Measurements from ENCODE around the gene BLOC1S5.
A peak's percentile ranks its signal among the peaks of the same experiment; 100 is the strongest.

The BLOC1S5 gene

GRCh38 chr6:8080362-8081151, 16.4 kb upstream of the BLOC1S5 start:
- Histone ChIP-seq H3K4me1 (ENCODE audit: control insufficient read depth, insufficient read depth, low read length, unreplicated experiment) (peaks cover 53% of the 10 kb centered on the region), H3K27me3 (ENCODE audit: insufficient read depth, low read length) (no peaks in the 10 kb centered on the region), H3K4me3 (ENCODE audit: low read depth, low read length) (peak overlapping the region; percentile 9; the same call in 1 of the 2 replicates), H3K27ac (ENCODE audit: low read depth, low read length) (peak overlapping the region; percentile 98), H3K79me2 (ENCODE audit: control insufficient read depth, insufficient read depth, low read length, unreplicated experiment) (peaks cover 9% of the 10 kb centered on the region), H2AFZ (ENCODE audit: low read length, unreplicated experiment) (no peak overlapping the region), H3K36me3 (ENCODE audit: insufficient read depth, low read length) (peaks cover 5% of the 10 kb centered on the region; the same call in 1 of the 2 replicates)

DNA sequence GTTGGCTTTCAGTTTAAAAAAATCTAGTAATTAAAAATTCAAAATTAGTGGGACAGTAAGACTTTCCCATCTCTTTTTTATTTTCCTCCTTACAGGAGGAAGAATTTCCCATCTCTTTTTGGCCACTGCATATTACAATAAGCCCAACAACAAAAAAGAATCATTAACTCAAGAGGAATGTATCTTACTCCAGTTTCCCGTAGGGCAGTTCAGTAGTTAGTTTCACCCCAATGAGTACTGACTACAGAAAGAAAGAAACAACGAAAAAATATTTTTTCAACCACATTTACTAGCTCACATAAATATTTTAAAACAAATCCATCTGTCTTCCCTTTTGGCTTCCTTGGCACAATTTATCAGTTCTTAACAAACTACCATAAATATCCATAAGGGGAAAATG, 14.9 kb upstream of the BLOC1S5 start:
- H3K36me3 ChIP-seq (ENCODE audit: insufficient read depth, low read length): peaks cover 5% of the 10 kb centered on the region; the same call in 1 of the 2 replicates
- peak overlapping the region; percentile 98 for H3K27ac ChIP-seq (ENCODE audit: low read depth, low read length)
- peaks cover 41% of the 10 kb centered on the region for H3K4me1 ChIP-seq (ENCODE audit: control insufficient read depth, insufficient read depth, low read length, unreplicated experiment)
- H3K27me3 ChIP-seq (ENCODE audit: insufficient read depth, low read length): no peaks in the 10 kb centered on the region
- H3K79me2 ChIP-seq (ENCODE audit: control insufficient read depth, insufficient read depth, low read length, unreplicated experiment): peaks cover 7% of the 10 kb centered on the region
- no peak overlapping the region for H2AFZ ChIP-seq (ENCODE audit: low read length, unreplicated experiment)
- no peak overlapping the region for H3K4me3 ChIP-seq (ENCODE audit: low read depth, low read length)

- peaks cover 6% of the 10 kb centered on the region for H3K79me2 ChIP-seq (ENCODE audit: control insufficient read depth, insufficient read depth, low read length, unreplicated experiment)
- H3K36me3 ChIP-seq (ENCODE audit: insufficient read depth, low read length): peaks cover 5% of the 10 kb centered on the region; the same call in 1 of the 2 replicates
- no peak overlapping the region for H2AFZ ChIP-seq (ENCODE audit: low read length, unreplicated experiment)
- no peak overlapping the region for H3K4me3 ChIP-seq (ENCODE audit: low read depth, low read length)
- H3K27me3 ChIP-seq (ENCODE audit: insufficient read depth, low read length): no peaks in the 10 kb centered on the region
- H3K4me1 ChIP-seq (ENCODE audit: control insufficient read depth, insufficient read depth, low read length, unreplicated experiment): peaks cover 31% of the 10 kb centered on the region
- H3K27ac ChIP-seq (ENCODE audit: low read depth, low read length): no peak overlapping the region
Measured at GRCh38 chr6:8077991-8078390, 13.8 kb upstream of the BLOC1S5 start.

DNA sequence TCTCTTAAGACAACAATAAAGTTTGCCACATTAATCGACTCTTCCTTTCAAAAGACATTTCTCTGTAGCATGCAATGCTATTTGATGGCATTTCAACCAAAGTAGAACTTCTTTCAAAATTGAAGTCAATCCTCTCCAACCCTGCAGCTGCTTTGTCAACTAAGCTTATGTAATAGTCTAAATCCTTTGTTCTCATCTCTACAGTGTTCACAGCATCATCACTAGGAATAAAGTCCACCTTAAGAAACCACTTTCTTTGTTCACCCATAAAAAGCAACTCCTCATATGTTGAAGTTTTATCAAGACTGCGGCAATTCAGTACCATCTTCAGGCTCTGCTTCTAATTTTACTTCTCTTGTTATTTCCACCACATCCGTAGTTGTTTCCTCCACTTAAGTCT, 11.5 kb upstream of the BLOC1S5 start:
- H3K79me2 ChIP-seq (ENCODE audit: control insufficient read depth, insufficient read depth, low read length, unreplicated experiment): no peaks in the 10 kb centered on the region
- H3K36me3 ChIP-seq (ENCODE audit: insufficient read depth, low read length): peaks cover 5% of the 10 kb centered on the region; the same call in 1 of the 2 replicates
- H3K4me1 ChIP-seq (ENCODE audit: control insufficient read depth, insufficient read depth, low read length, unreplicated experiment): peaks cover 12% of the 10 kb centered on the region
- no peaks in the 10 kb centered on the region for H3K27me3 ChIP-seq (ENCODE audit: insufficient read depth, low read length)
- H3K27ac ChIP-seq (ENCODE audit: low read depth, low read length): no peak overlapping the region
- H2AFZ ChIP-seq (ENCODE audit: low read length, unreplicated experiment): no peak overlapping the region
- no peak overlapping the region for H3K4me3 ChIP-seq (ENCODE audit: low read depth, low read length)

DNA sequence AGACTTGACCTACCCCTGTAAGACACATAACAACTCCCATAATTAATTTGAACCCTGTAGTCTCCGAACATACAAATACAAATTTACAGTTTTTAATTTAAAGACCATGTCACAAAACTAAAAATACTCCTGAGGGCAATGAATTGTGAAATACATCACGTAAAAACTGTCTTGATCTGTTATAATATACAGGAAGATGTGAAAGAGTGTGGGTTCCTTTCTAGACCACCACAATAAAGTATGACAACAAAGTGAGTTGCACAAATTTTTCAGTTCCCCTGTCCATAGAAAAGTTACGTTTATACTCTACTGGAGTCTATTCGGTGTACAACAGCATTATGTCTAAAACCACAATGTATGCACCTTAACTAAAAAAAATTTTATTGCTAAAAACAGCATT, 11.0 kb upstream of the BLOC1S5 start:
- Histone ChIP-seq H3K4me3 (ENCODE audit: low read depth, low read length) (no peak overlapping the region), H3K27me3 (ENCODE audit: insufficient read depth, low read length) (no peaks in the 10 kb centered on the region), H3K36me3 (ENCODE audit: insufficient read depth, low read length) (peaks cover 5% of the 10 kb centered on the region; the same call in 1 of the 2 replicates), H2AFZ (ENCODE audit: low read length, unreplicated experiment) (no peak overlapping the region), H3K79me2 (ENCODE audit: control insufficient read depth, insufficient read depth, low read length, unreplicated experiment) (no peaks in the 10 kb centered on the region), H3K27ac (ENCODE audit: low read depth, low read length) (no peak overlapping the region), H3K4me1 (ENCODE audit: control insufficient read depth, insufficient read depth, low read length, unreplicated experiment) (peaks cover 9% of the 10 kb centered on the region)

DNA sequence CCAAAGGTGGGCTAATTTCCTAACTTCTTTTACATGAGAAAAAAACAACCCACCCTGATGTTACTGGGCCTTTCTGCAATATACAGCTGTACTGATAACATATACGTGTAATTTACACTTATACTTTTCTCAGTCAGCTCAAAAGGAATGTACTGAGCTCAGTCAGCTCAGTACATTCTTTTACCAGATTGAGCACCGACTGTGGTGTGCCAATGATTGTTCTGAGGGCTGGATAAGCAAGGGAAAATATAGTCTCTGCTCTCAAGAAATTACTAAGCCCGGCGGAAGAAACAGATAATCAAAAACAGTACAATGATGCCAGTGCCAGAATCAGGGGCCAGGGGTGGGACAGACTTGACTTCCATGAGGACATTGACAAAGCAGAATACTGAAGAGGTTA, 10.0 kb upstream of the BLOC1S5 start:
- no peak overlapping the region for H3K4me3 ChIP-seq (ENCODE audit: low read depth, low read length)
- H3K36me3 ChIP-seq (ENCODE audit: insufficient read depth, low read length): peaks cover 5% of the 10 kb centered on the region; the same call in 1 of the 2 replicates
- H3K27ac ChIP-seq (ENCODE audit: low read depth, low read length): no peak overlapping the region
- H2AFZ ChIP-seq (ENCODE audit: low read length, unreplicated experiment): no peak overlapping the region
- H3K27me3 ChIP-seq (ENCODE audit: insufficient read depth, low read length): no peaks in the 10 kb centered on the region
- no peaks in the 10 kb centered on the region for H3K79me2 ChIP-seq (ENCODE audit: control insufficient read depth, insufficient read depth, low read length, unreplicated experiment)
- H3K4me1 ChIP-seq (ENCODE audit: control insufficient read depth, insufficient read depth, low read length, unreplicated experiment): no peaks in the 10 kb centered on the region

- Histone ChIP-seq H3K27ac (ENCODE audit: low read depth, low read length) (no peak overlapping the region), H2AFZ (ENCODE audit: low read length, unreplicated experiment) (no peak overlapping the region), H3K4me1 (ENCODE audit: control insufficient read depth, insufficient read depth, low read length, unreplicated experiment) (no peaks in the 10 kb centered on the region)
Measured at GRCh38 chr6:8073758-8074157, 9.6 kb upstream of the BLOC1S5 start.

GRCh38 chr6:8070718-8071117, 6.5 kb upstream of the BLOC1S5 start:
- H3K4me3 ChIP-seq (ENCODE audit: low read depth, low read length): no peak overlapping the region
- no peaks in the 10 kb centered on the region for H3K79me2 ChIP-seq (ENCODE audit: control insufficient read depth, insufficient read depth, low read length, unreplicated experiment)
- H3K4me1 ChIP-seq (ENCODE audit: control insufficient read depth, insufficient read depth, low read length, unreplicated experiment): no peaks in the 10 kb centered on the region
- H3K27me3 ChIP-seq (ENCODE audit: insufficient read depth, low read length): no peaks in the 10 kb centered on the region
- H3K36me3 ChIP-seq (ENCODE audit: insufficient read depth, low read length): no peaks in the 10 kb centered on the region
- H3K27ac ChIP-seq (ENCODE audit: low read depth, low read length): no peak overlapping the region
- H2AFZ ChIP-seq (ENCODE audit: low read length, unreplicated experiment): no peak overlapping the region

More at GRCh38 chr6:8073758-8074157, 9.6 kb upstream of the BLOC1S5 start:
- Histone ChIP-seq H3K79me2 (ENCODE audit: control insufficient read depth, insufficient read depth, low read length, unreplicated experiment) (no peaks in the 10 kb centered on the region), H3K27me3 (ENCODE audit: insufficient read depth, low read length) (no peaks in the 10 kb centered on the region), H3K4me3 (ENCODE audit: low read depth, low read length) (no peak overlapping the region), H3K36me3 (ENCODE audit: insufficient read depth, low read length) (peaks cover 5% of the 10 kb centered on the region; the same call in 1 of the 2 replicates)

- Histone ChIP-seq H3K27me3 (ENCODE audit: insufficient read depth, low read length) (no peaks in the 10 kb centered on the region), H3K4me3 (ENCODE audit: low read depth, low read length) (no peak overlapping the region), H2AFZ (ENCODE audit: low read length, unreplicated experiment) (no peak overlapping the region), H3K36me3 (ENCODE audit: insufficient read depth, low read length) (no peaks in the 10 kb centered on the region), H3K27ac (ENCODE audit: low read depth, low read length) (no peak overlapping the region), H3K79me2 (ENCODE audit: control insufficient read depth, insufficient read depth, low read length, unreplicated experiment) (no peaks in the 10 kb centered on the region), H3K4me1 (ENCODE audit: control insufficient read depth, insufficient read depth, low read length, unreplicated experiment) (peaks cover 3% of the 10 kb centered on the region)
Measured at GRCh38 chr6:8069631-8070284, 5.6 kb upstream of the BLOC1S5 start.

GRCh38 chr6:8069151-8069550, 5.0 kb upstream of the BLOC1S5 start:
- Histone ChIP-seq H3K4me3 (ENCODE audit: low read depth, low read length) (no peak overlapping the region), H3K27ac (ENCODE audit: low read depth, low read length) (no peak overlapping the region), H2AFZ (ENCODE audit: low read length, unreplicated experiment) (no peak overlapping the region), H3K27me3 (ENCODE audit: insufficient read depth, low read length) (no peaks in the 10 kb centered on the region), H3K79me2 (ENCODE audit: control insufficient read depth, insufficient read depth, low read length, unreplicated experiment) (no peaks in the 10 kb centered on the region), H3K4me1 (ENCODE audit: control insufficient read depth, insufficient read depth, low read length, unreplicated experiment) (peaks cover 6% of the 10 kb centered on the region), H3K36me3 (ENCODE audit: insufficient read depth, low read length) (no peaks in the 10 kb centered on the region)

DNA sequence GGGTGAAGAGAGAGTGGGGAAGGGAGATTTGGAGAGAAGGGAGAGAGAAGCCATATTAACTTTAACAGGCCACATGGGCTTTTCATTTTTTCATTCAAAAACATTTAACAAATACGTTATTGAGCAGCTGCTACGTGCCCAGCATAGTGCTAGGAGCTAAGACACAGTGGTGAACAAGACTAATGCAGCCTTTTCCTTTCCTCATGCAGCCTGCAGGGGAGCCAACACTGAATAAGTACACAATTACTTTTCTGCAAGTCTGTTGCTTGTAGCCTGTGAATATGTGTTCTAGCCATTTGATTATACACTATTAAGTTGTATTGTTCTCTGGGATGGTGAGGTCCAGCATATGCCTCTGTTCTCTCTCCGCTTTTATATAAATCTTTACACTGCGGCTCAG, 1.9 kb upstream of the BLOC1S5 start:
- H3K79me2 ChIP-seq (ENCODE audit: control insufficient read depth, insufficient read depth, low read length, unreplicated experiment): peaks cover 14% of the 10 kb centered on the region
- no peak overlapping the region for H3K4me3 ChIP-seq (ENCODE audit: low read depth, low read length)
- peaks cover 6% of the 10 kb centered on the region; the same call in 1 of the 2 replicates for H3K36me3 ChIP-seq (ENCODE audit: insufficient read depth, low read length)
- H3K27me3 ChIP-seq (ENCODE audit: insufficient read depth, low read length): no peaks in the 10 kb centered on the region
- peaks cover 12% of the 10 kb centered on the region for H3K4me1 ChIP-seq (ENCODE audit: control insufficient read depth, insufficient read depth, low read length, unreplicated experiment)
- H2AFZ ChIP-seq (ENCODE audit: low read length, unreplicated experiment): no peak overlapping the region
- H3K27ac ChIP-seq (ENCODE audit: low read depth, low read length): no peak overlapping the region

All from ACC112 (cell line).